Measurements from ENCODE around the gene MDFI. TPM values are rescaled to one million over a fixed set of nuclear protein-coding genes. Genes with fewer than 3 reads are reported as not detected.
A peak's percentile ranks its signal among the peaks of the same experiment; 100 is the strongest.

Gene MDFI
- total and polyA plus RNA-seq, 2 experiments from 2014 or later = 2.8 to 51.4 TPM

DNA sequence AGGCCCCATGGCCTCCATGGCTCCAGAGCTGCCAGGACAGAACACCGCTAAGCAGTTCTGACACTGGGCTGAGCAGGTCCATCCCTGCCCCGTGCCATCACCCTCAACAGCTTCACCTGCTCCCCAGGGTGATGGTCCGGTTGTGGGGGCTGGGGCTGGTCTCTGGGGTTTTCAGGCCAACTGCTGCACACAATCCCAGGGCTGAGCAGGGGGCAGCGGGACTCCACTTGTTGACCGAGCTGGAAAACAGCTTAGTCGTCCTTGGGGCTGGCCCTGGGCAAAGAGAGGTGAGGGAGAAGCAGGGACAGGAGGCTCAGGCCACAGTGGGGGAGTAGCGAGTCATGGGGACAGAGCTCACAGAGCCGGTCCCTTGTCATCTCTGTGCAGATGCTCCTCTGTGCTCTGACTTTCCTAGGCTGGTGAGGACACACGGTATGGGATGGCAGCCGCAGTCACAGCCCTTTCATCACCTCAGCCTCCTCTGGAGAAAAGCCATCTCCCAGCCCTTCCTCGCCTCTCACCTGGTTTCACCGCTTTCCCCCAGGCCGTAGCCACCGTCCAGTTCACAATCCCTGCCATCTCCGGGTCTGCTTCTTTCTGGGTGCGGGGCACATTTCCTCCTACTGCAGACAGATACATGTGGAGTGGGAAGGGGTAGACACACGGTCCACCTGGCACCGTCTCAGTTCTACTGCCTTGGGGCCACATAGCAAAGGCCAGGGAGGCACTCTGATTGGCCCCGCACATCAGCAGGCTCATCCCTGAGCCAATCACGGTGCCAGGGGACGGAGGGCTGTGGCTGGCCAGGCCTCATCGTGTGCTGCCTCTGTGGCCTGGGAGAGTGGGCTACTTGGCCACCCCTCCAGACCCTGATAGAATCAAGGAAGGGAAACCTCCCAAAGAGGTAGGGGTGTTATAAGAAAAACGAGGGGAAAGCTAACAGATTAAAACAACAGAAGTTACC is 19.1 kb downstream of the MDFI start:
- Histone ChIP-seq H4K20me1 (replicated peaks; ENCODE audit: insufficient read depth) (no peaks in the 10 kb centered on the region), H3K27me3 (ENCODE audit: insufficient read depth) (no peaks in the 10 kb centered on the region), H3K79me2 (replicated peaks; ENCODE audit: insufficient read depth) (no peaks in the 10 kb centered on the region), H3K4me2 (no peak overlapping the region), H3K27ac (ENCODE audit: low read depth) (no peak overlapping the region), H3K9me2 (ENCODE audit: insufficient read depth) (peaks cover 6% of the 10 kb centered on the region; the same call in 1 of the 2 replicates), H2AFZ (0 out of 2 replicates have a peak overlapping the region, but pooled peaks have one; percentile 83), H3F3A (replicated peaks; ENCODE audit: low read depth) (no peaks in the 10 kb centered on the region), H3K4me3 (no peak overlapping the region), H3K36me3 (ENCODE audit: insufficient read depth) (no peaks in the 10 kb centered on the region), H3K4me1 (ENCODE audit: insufficient read depth) (peaks cover 3% of the 10 kb centered on the region; the same call in 1 of the 2 replicates)
- ATAC-seq (peak; percentile 15; the same call in 2 of the 3 replicates), DNase-seq (ENCODE audit: low spot score) (no peak)
- H3K27ac Mint-ChIP-seq = no peak overlapping the region
- TF ChIP-seq, protein P1, sequence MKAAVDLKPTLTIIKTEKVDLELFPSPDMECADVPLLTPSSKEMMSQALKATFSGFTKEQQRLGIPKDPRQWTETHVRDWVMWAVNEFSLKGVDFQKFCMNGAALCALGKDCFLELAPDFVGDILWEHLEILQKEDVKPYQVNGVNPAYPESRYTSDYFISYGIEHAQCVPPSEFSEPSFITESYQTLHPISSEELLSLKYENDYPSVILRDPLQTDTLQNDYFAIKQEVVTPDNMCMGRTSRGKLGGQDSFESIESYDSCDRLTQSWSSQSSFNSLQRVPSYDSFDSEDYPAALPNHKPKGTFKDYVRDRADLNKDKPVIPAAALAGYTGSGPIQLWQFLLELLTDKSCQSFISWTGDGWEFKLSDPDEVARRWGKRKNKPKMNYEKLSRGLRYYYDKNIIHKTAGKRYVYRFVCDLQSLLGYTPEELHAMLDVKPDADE (IDR thresholded peaks at IDR 0.05) = no peak
- TF ChIP-seq JUNB (IDR thresholded peaks at IDR 0.05; ENCODE audit: unreplicated experiment) = no peak
- no peak for TF ChIP-seq EZH2phosphoT487 (IDR thresholded peaks at IDR 0.05; ENCODE audit: unreplicated experiment)
- no peak for TF ChIP-seq EZH2 (IDR thresholded peaks at IDR 0.05; ENCODE audit: low read depth, unreplicated experiment)
- TF ChIP-seq, protein P2, sequence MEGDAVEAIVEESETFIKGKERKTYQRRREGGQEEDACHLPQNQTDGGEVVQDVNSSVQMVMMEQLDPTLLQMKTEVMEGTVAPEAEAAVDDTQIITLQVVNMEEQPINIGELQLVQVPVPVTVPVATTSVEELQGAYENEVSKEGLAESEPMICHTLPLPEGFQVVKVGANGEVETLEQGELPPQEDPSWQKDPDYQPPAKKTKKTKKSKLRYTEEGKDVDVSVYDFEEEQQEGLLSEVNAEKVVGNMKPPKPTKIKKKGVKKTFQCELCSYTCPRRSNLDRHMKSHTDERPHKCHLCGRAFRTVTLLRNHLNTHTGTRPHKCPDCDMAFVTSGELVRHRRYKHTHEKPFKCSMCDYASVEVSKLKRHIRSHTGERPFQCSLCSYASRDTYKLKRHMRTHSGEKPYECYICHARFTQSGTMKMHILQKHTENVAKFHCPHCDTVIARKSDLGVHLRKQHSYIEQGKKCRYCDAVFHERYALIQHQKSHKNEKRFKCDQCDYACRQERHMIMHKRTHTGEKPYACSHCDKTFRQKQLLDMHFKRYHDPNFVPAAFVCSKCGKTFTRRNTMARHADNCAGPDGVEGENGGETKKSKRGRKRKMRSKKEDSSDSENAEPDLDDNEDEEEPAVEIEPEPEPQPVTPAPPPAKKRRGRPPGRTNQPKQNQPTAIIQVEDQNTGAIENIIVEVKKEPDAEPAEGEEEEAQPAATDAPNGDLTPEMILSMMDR (conservative IDR thresholded peaks at IDR 0.05; ENCODE audit: low read depth in 2 of 2) = no peak
- no peak for TF ChIP-seq ZNF114 (CRISPR knock-in tag; IDR thresholded peaks at IDR 0.05)
- TF ChIP-seq, protein P3, sequence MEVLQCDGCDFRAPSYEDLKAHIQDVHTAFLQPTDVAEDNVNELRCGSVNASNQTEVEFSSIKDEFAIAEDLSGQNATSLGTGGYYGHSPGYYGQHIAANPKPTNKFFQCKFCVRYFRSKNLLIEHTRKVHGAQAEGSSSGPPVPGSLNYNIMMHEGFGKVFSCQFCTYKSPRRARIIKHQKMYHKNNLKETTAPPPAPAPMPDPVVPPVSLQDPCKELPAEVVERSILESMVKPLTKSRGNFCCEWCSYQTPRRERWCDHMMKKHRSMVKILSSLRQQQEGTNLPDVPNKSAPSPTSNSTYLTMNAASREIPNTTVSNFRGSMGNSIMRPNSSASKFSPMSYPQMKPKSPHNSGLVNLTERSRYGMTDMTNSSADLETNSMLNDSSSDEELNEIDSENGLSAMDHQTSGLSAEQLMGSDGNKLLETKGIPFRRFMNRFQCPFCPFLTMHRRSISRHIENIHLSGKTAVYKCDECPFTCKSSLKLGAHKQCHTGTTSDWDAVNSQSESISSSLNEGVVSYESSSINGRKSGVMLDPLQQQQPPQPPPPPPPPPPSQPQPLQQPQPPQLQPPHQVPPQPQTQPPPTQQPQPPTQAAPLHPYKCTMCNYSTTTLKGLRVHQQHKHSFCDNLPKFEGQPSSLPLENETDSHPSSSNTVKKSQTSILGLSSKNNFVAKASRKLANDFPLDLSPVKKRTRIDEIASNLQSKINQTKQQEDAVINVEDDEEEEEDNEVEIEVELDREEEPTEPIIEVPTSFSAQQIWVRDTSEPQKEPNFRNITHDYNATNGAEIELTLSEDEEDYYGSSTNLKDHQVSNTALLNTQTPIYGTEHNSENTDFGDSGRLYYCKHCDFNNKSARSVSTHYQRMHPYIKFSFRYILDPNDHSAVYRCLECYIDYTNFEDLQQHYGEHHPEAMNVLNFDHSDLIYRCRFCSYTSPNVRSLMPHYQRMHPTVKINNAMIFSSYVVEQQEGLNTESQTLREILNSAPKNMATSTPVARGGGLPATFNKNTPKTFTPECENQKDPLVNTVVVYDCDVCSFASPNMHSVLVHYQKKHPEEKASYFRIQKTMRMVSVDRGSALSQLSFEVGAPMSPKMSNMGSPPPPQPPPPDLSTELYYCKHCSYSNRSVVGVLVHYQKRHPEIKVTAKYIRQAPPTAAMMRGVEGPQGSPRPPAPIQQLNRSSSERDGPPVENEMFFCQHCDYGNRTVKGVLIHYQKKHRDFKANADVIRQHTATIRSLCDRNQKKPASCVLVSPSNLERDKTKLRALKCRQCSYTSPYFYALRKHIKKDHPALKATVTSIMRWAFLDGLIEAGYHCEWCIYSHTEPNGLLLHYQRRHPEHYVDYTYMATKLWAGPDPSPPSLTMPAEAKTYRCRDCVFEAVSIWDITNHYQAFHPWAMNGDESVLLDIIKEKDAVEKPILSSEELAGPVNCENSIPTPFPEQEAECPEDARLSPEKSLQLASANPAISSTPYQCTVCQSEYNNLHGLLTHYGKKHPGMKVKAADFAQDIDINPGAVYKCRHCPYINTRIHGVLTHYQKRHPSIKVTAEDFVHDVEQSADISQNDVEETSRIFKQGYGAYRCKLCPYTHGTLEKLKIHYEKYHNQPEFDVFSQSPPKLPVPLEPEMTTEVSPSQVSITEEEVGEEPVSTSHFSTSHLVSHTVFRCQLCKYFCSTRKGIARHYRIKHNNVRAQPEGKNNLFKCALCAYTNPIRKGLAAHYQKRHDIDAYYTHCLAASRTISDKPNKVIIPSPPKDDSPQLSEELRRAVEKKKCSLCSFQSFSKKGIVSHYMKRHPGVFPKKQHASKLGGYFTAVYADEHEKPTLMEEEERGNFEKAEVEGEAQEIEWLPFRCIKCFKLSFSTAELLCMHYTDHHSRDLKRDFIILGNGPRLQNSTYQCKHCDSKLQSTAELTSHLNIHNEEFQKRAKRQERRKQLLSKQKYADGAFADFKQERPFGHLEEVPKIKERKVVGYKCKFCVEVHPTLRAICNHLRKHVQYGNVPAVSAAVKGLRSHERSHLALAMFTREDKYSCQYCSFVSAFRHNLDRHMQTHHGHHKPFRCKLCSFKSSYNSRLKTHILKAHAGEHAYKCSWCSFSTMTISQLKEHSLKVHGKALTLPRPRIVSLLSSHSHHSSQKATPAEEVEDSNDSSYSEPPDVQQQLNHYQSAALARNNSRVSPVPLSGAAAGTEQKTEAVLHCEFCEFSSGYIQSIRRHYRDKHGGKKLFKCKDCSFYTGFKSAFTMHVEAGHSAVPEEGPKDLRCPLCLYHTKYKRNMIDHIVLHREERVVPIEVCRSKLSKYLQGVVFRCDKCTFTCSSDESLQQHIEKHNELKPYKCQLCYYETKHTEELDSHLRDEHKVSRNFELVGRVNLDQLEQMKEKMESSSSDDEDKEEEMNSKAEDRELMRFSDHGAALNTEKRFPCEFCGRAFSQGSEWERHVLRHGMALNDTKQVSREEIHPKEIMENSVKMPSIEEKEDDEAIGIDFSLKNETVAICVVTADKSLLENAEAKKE (CRISPR knock-in tag; IDR thresholded peaks at IDR 0.05) = no peak
- TF ChIP-seq STAT1 (IDR thresholded peaks at IDR 0.05; ENCODE audit: unreplicated experiment) = no peak
- TF ChIP-seq POLR2AphosphoS5 (IDR thresholded peaks at IDR 0.05; ENCODE audit: low read depth) = no peak
- TF ChIP-seq ZNF331 (CRISPR knock-in tag; IDR thresholded peaks at IDR 0.05; ENCODE audit: low read depth) = no peak
- H3K4me1 Mint-ChIP-seq = peaks cover 21% of the 10 kb centered on the region
- H3K36me3 Mint-ChIP-seq (ENCODE audit: low read depth) = peaks cover 7% of the 10 kb centered on the region
- no peaks in the 10 kb centered on the region; the same call in 2 of the 3 replicates for H3K9me3 Mint-ChIP-seq
- H3K27me3 Mint-ChIP-seq (ENCODE audit: insufficient read depth, low read depth, poor library complexity) = peaks cover 23% of the 10 kb centered on the region
- no peak overlapping the region for H3K4me3 Mint-ChIP-seq
